ENCODE measurements around the gene ZRANB3.
"Not testable (repeated sequence)": the region's sequence is repeated elsewhere in the genome, so short reads cannot be mapped to it uniquely, and the experiment has no call there.

GRCh38 chr2:135105513-135106316, 425.3 kb downstream of the ZRANB3 start:
- TF ChIP-seq, protein P1, sequence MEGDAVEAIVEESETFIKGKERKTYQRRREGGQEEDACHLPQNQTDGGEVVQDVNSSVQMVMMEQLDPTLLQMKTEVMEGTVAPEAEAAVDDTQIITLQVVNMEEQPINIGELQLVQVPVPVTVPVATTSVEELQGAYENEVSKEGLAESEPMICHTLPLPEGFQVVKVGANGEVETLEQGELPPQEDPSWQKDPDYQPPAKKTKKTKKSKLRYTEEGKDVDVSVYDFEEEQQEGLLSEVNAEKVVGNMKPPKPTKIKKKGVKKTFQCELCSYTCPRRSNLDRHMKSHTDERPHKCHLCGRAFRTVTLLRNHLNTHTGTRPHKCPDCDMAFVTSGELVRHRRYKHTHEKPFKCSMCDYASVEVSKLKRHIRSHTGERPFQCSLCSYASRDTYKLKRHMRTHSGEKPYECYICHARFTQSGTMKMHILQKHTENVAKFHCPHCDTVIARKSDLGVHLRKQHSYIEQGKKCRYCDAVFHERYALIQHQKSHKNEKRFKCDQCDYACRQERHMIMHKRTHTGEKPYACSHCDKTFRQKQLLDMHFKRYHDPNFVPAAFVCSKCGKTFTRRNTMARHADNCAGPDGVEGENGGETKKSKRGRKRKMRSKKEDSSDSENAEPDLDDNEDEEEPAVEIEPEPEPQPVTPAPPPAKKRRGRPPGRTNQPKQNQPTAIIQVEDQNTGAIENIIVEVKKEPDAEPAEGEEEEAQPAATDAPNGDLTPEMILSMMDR (conservative IDR thresholded peaks at IDR 0.05; ENCODE audit: low read length) = not testable (repeated sequence)
- TF ChIP-seq EZH2phosphoT487 (IDR thresholded peaks at IDR 0.05; ENCODE audit: borderline replicate concordance) = not testable (repeated sequence)
